HEK293T (cell line): ENCODE data around the gene WFDC9.

Source experiments
- FOXK2 ChIP-seq: fragments of 450-650 bp; IDR thresholded peaks from 2 replicates; pipeline ENCODE4 v1.6.1; 2016; ENCODE audit warnings: mild to moderate bottlenecking
- HDGF ChIP-seq: fragments of 450-650 bp; IDR thresholded peaks from 2 replicates; pipeline ENCODE4 v1.6.1; 2017; ENCODE audit warnings: antibody characterized with exemption, borderline replicate concordance
- LEF1 ChIP-seq: fragments of 450-650 bp; IDR thresholded peaks from 2 replicates; pipeline ENCODE4 v1.6.1; 2017; ENCODE audit warnings: mild to moderate bottlenecking, borderline replicate concordance
- NFRKB ChIP-seq: fragments of 450-650 bp; IDR thresholded peaks from 2 replicates; pipeline ENCODE4 v1.6.1; 2016; ENCODE audit warnings: mild to moderate bottlenecking, moderate library complexity
- TF ChIP-seq, protein P1 (sequence below): fragments of 450-650 bp; IDR thresholded peaks from 2 replicates; pipeline ENCODE4 v1.6.1; 2016

DNA sequence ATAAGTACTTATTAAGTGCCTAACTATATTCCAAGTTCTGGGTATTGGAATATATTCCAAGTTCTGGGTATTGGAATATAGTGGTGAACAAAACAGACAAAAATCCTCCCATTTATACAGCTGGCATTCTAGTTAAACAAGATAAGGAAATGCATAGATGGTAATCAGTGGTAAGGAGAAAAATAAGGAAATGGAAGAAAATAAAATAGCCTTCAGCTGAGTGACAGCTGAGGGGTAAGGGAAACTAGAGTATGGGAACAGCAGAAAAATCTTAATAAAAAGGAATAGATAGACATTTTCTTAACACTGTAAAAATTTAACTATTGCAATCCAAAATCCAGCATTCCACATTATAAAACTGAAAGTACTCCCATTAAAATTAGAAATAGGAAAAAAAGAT lies 18.8 kb downstream of the WFDC9 start:
- no peak for TF ChIP-seq LEF1
- TF ChIP-seq NFRKB: no peak
- TF ChIP-seq, protein P1, sequence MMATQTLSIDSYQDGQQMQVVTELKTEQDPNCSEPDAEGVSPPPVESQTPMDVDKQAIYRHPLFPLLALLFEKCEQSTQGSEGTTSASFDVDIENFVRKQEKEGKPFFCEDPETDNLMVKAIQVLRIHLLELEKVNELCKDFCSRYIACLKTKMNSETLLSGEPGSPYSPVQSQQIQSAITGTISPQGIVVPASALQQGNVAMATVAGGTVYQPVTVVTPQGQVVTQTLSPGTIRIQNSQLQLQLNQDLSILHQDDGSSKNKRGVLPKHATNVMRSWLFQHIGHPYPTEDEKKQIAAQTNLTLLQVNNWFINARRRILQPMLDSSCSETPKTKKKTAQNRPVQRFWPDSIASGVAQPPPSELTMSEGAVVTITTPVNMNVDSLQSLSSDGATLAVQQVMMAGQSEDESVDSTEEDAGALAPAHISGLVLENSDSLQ: no peak
- no peak for TF ChIP-seq FOXK2
- TF ChIP-seq HDGF: no peak
